Mesenteric fat pad (tissue), 1 donor: ENCODE data around the gene C4B. TPM values are rescaled to one million over a fixed set of nuclear protein-coding genes. Genes with fewer than 3 reads are reported as not detected.
"Not testable (repeated sequence)": the region's sequence is repeated elsewhere in the genome, so short reads cannot be mapped to it uniquely, and the experiment has no call there.

Experiments used
- DNase-seq: peaks from one replicate; pipeline ENCODE4 v3.0.0-alpha.2; 2020; ENCODE audit warnings: low spot score
- total RNA-seq: library from RNA; stranded (reverse); fragmentation: NEBNext Ultra II Directional; extraction: Animal tissue kit (Norgen Biotek cat#: 25700); gene quantifications from one replicate; pipeline ENCODE4 v1.2.1, GENCODE V29; 2021
- donor health status: DM: yes; HTN: yes; CAD: no.

Gene C4B
- total RNA-seq, 1 donor from 2014 or later: 32.7 TPM

DNA sequence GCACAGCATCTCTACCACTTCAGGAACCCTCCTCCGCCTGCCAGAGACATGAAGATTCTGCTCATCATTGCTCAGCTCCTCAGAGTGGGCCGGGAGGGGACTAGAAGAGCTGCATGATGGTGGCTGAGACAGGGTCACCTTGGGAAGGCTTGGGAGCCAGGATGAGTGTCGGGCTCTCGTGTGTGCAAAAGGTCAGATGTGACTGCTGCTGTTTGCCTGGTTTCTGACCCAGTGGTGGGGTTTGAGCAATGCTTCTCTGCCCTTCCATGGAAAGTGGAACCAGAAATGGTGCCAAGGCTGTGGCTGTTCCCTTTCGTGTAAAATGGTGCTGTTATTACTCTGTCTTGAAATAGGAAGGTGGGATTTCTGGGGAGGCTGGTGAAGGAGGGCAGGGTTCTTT, 33.6 kb upstream of the C4B start:
- DNase-seq: not testable (repeated sequence)

DNA sequence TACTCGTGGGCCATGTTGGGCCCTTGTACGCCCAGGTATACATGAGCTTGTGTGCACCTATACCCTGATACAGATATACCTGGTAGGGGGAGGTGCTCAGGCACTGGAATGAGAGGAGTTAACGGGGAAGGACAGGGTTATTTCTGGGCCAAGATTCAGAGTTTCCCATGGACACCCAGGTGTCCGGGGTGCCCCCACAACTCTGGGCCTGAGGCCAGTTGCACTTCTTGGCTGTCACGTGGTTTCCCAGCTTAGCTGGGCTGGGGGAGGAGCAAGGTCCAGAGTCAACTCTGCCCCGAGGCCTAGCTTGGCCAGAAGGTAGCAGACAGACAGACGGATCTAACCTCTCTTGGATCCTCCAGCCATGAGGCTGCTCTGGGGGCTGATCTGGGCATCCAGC, 32.9 kb upstream of the C4B start, which contains the start of gene C4A:
Gene C4A, plus strand, starts transcription at position 314 of the 400 bp plus-strand sequence. Its CDS starts 51 bp downstream, at position 365.
- not testable (repeated sequence) for DNase-seq

DNA sequence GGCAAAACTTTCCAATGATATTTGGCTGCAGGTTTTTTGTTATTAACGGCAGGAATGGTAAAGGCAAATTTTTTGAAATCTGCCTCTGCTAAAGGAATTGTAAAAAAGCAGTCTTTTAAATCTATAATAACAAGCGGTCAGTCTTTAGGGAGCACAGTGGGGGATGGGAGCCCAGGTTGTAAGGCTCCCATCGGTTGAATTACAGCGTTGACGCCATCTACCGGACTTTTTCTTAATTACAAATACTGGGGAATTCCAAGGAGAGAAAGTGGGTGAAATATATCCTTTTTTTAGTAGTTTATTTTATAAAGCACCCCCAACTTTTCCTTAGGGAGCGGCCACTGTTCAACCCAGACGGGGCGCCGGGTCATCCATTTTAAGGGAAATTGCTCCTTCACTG, 25.2 kb upstream of the C4B start:
- not testable (repeated sequence) for DNase-seq

DNA sequence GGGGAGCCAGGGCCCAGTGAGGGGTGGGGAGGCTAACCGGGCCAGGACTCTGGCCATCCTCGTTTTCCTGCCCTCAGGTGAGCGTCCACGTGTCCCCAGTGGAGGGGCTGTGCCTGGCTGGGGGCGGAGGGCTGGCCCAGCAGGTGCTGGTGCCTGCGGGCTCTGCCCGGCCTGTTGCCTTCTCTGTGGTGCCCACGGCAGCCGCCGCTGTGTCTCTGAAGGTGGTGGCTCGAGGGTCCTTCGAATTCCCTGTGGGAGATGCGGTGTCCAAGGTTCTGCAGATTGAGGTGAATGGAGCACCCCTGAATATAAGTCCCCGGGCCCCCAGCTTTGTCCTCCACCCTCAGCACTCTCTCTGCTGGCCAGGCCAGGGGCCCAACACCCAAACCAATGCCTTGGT, 20.2 kb upstream of the C4B start:
- DNase-seq: not testable (repeated sequence)

DNA sequence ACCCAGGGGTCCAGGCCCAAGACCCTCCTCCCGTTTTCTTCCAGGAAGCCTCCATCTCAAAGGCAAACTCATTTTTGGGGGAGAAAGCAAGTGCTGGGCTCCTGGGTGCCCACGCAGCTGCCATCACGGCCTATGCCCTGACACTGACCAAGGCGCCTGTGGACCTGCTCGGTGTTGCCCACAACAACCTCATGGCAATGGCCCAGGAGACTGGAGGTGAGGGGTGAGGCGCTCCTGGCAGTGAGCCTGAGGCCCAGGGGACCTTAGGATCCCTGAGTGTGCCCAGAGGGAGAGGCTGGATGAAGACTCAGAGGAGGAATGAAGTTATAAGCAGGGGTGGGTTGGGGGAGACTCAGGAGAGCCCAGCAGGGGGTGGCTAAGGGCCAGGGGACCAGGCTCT, 18.2 kb upstream of the C4B start:
- not testable (repeated sequence) for DNase-seq

DNA sequence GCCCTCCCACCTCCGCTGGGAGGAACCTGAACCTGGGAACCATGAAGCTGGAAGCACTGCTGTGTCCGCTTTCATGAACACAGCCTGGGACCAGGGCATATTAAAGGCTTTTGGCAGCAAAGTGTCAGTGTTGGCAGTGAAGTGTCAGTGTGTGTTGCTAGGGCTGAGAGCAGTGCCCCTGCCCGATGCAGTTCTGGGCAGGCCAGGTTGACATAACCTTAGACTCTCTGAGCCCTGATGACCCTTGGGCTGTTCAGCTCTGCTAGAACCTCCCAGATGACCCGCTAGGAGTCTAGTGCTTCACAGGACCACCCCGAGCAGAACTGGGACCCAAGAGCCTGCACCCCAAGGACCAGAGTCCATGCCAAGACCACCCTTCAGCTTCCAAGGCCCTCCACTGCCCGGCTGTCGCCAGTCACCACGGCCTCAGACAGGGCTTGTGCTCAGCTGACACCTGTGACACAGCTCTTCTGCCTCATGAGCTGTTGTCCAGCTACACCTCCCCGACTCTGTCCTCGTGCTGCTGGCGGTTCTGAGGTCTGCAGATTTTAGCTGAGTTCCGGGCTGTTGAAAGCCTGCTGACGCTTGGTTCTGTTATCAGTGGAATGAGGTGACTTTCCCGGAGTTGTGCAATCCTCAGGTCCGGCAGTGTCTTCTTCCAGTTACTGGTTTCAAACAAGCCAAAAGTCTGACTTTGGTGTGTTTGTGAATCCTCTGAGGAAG, 11.9 kb upstream of the C4B start:
- not testable (repeated sequence) for DNase-seq

DNA sequence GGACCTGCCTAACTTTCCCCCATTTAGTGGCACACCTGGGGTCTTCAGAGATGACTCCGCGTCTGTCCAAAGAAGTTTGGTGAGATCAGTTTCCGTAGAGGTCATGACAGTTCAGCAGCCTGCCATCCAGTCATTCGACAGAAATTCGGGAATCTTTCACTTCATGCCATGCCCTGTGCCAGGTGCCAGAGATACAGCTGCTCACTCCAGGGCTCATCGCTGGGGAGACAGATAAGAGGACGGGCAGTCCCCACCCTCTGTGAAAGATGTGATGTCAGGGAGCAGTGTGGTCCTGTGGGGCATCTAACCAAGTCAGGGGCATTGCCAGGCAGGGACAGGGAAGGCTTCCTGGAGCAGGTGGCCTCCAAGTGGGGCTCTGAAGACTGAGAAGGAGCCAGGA, 11.3 kb upstream of the C4B start:
- DNase-seq: not testable (repeated sequence)

DNA sequence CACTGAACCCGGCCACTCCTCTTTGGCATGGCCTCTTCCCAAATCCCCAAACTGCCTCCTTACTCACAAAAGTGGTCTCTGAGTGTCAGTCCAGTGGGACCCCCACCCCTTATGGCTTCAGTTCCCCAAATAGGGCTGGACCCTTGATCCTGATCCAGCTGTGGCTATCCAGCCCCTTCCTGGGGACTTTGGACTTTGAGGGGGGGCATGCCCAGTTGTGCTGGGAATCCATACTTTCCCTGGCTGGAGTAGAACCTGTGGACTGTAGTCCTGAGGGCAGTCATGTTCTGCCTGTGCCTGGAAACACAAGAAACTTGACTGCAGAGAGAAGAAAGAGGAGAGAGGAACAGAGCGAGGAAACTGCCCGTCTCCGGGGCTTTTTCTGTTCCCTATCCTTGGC, 10.2 kb upstream of the C4B start:
- DNase-seq: not testable (repeated sequence)

DNA sequence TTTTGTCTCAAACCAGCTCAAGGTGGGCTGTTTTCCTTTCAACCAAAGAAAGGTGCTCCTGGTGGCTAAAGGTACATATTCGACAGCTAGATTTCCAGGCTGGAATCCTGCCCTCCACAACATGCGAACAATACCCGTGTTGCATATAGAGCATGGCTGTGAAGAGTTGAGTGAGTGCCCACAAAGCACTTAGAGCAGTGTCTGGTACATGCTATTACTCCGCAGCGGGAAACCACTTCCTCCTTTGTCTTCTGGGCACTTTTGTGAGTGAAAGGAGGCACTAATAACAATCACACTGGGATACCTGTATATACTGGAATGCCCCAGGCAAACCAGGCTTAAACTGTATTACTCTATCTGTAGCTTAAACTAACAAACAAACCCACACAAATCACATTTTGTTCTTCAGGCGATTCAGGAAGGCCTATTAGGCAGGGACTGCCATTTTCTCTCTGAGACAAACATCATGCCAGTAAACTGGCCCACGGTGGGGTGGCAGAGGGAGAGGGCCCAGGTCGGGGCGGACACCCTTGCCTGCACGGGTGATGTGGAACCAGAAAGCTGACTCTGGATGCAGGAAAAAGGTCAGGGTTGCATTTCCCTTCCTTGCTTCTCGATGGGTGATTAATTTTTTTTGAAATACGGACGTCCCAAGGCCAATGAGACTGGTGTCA, 9.6 kb upstream of the C4B start:
- not testable (repeated sequence) for DNase-seq

DNA sequence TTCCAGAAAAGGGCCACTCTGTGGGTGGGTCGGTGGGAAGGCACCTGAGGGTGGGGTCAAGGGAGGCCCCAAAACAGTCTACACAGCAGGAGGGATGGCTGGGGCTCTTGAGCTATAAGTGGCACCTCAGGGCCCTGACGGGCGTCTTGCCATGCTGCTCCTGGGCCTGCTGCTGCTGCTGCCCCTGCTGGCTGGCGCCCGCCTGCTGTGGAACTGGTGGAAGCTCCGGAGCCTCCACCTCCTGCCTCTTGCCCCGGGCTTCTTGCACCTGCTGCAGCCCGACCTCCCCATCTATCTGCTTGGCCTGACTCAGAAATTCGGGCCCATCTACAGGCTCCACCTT, 9.1 kb upstream of the C4B start:
- not testable (repeated sequence) for DNase-seq

DNA sequence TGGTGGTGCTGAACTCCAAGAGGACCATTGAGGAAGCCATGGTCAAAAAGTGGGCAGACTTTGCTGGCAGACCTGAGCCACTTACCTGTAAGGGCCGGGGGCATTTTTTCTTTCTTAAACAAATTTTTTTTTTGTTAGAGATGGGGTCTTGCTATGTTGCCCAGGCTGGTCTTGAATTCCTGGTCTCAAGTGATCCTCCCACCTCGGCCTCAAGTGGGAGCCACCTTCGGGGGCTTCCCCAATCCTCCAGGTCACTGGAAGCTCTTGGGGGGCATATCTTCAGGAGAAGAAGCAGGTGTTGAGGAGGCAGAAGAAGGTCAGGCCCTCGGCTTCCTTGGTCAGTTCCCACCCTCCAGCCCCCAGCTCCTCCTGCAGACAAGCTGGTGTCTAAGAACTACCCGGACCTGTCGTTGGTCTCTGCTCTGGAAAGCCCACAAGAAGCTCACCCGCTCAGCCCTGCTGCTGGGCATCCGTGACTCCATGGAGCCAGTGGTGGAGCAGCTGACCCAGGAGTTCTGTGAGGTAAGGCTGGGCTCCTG, 8.5 kb upstream of the C4B start:
- DNase-seq: not testable (repeated sequence)

DNA sequence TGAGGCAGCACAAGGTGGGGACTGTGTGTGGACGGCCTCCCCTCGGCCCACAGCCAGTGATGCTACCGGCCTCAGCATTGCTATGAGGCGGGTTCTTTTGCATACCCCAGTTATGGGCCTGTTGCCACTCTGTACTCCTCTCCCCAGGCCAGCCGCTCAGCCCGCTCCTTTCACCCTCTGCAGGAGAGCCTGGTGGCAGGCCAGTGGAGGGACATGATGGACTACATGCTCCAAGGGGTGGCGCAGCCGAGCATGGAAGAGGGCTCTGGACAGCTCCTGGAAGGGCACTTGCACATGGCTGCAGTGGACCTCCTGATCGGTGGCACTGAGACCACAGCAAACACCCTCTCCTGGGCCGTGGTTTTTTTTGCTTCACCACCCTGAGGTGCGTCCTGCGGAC, 7.5 kb upstream of the C4B start:
- not testable (repeated sequence) for DNase-seq

DNA sequence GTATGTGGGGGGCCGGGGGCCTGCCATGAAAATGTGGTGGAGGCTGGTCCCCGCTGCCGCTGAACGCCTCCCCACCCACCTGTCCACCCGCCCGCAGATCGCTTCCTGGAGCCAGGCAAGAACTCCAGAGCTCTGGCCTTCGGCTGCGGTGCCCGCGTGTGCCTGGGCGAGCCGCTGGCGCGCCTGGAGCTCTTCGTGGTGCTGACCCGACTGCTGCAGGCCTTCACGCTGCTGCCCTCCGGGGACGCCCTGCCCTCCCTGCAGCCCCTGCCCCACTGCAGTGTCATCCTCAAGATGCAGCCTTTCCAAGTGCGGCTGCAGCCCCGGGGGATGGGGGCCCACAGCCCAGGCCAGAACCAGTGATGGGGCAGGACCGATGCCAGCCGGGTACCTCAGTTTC, 6.6 kb upstream of the C4B start:
- DNase-seq: not testable (repeated sequence)

DNA sequence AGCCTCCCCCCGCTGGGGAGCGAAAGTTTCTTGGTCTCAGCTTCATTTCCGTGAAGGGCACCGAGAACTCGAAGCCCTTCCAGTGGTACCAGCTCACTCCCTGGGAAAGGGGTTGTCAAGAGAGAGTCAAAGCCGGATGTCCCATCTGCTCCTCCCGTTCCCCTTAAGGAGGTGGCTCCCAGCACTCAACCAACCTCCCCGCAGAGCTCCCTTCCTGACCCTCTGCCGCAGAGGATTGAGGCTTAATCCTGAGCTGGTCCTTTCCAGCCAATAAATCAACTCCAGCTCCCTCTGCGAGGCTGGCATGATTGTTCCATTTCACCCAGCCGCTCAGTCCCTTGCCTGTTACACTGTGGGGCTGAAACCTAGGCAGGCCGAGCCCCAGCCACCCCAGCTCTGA, 6.0 kb upstream of the C4B start:
- DNase-seq: not testable (repeated sequence)

DNA sequence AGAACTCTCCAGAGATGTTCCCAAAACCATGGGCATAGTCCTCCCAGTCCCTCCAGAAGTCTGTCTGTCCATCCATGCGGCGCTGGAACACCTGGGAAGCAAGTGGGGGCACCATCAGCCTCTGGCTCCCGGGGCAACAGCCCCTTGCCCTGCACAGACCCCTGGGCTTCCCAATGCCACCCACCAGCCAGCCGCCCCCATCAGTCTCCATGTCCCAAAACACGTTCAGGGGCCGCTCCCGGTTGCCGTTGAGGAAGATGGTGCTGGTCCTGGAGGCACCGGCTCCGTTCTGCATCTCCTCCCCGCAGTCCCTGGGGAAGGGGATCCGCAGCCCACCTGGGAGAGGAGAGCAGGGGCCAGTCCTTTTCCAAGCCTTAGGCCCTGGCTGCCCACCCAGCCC, 5.1 kb upstream of the C4B start:
- DNase-seq: not testable (repeated sequence)

DNA sequence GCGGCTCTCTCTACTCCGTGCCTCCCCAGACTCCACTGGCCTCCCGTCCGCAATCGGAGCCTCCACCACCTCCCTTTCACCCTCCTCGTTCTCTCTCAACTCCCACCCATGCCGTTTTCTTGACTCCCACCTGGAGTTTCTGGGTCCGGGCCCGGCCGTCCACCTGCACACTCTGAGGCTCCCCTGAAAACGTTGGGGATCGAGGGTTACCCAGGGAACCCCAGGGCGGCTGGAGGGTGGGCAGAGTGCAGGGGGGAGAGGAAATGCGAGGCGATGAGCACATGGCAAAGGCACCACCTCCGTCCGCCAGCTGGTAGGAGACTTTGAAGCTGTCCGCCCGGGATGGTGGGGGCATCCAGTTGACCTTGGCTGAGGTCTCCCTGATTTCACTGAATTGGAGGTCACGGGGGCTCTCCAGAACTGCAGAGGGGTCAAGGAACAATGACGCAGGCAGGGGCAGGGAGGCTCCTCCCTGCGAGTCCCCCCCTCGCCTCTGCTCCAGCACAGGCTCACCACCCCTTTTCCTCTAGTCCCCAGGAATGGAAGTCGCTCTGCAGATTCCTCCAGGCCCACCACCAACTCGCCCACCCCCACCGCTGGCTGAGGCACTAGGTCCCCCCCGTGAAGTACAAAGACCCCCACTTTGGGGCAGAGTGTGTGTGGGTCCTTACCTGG, 3.6 kb upstream of the C4B start:
- not testable (repeated sequence) for DNase-seq

DNA sequence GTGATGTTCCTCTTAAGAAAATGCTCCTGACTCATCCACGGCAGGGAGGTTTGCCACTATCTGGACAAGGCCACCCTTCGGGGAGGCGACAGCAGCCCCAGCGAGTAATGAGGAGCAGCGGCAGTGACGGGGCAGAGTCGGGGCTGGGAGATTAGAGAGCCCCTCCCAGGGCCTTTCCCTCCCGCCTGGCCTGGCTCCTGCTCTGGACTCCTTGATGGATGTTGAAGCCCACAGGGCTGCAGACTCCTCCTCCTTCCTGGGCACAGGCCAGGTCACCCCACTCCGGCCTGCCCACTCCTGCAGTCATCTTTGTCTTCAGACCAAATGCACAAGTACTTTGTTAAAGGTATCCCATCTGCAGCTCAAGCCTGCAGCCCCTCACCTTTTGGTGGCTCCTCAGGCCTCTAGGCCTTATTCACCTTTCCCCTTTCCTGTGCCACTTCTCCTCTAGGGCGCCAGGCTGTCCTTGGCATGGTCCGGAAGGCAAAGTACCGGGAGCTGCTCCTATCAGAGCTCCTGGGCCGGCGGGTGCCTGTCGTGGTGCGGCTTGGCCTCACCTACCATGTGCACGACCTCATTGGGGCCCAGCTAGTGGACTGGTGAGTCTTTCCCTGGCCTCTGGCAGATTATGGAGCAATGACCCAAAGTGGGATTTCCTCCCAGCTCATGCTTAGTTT, 1.5 kb upstream of the C4B start:
- not testable (repeated sequence) for DNase-seq

DNA sequence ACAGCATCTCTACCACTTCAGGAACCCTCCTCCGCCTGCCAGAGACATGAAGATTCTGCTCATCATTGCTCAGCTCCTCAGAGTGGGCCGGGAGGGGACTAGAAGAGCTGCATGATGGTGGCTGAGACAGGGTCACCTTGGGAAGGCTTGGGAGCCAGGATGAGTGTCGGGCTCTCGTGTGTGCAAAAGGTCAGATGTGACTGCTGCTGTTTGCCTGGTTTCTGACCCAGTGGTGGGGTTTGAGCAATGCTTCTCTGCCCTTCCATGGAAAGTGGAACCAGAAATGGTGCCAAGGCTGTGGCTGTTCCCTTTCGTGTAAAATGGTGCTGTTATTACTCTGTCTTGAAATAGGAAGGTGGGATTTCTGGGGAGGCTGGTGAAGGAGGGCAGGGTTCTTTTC, 857 bp upstream of the C4B start:
- not testable (repeated sequence) for DNase-seq

DNA sequence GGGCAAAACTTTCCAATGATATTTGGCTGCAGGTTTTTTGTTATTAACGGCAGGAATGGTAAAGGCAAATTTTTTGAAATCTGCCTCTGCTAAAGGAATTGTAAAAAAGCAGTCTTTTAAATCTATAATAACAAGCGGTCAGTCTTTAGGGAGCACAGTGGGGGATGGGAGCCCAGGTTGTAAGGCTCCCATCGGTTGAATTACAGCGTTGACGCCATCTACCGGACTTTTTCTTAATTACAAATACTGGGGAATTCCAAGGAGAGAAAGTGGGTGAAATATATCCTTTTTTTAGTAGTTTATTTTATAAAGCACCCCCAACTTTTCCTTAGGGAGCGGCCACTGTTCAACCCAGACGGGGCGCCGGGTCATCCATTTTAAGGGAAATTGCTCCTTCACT, 7.5 kb downstream of the C4B start:
- not testable (repeated sequence) for DNase-seq

DNA sequence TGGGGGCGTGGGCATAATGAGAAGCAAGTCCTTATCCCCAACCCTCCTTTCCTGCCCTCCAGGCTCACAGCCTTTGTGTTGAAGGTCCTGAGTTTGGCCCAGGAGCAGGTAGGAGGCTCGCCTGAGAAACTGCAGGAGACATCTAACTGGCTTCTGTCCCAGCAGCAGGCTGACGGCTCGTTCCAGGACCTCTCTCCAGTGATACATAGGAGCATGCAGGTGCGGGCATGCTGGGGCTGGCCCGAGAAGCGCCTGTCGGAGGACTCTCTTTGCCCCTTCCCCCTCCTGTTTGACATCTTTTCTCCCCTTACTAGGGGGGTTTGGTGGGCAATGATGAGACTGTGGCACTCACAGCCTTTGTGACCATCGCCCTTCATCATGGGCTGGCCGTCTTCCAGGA, 14.0 kb downstream of the C4B start:
- DNase-seq: not testable (repeated sequence)

DNA sequence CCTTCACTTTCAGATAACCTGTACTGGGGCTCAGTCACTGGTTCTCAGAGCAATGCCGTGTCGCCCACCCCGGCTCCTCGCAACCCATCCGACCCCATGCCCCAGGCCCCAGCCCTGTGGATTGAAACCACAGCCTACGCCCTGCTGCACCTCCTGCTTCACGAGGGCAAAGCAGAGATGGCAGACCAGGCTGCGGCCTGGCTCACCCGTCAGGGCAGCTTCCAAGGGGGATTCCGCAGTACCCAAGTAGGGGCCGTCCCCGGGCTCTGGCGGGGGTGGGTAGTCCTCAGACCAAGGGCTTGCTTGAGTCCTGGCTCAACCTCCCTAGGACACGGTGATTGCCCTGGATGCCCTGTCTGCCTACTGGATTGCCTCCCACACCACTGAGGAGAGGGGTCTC, 15.0 kb downstream of the C4B start:
- DNase-seq: not testable (repeated sequence)
